Measurements from ENCODE around the gene MSMP. TPM values are rescaled to one million over a fixed set of nuclear protein-coding genes. Genes with fewer than 3 reads are reported as not detected.

Gene MSMP
- total RNA-seq, 1 donor = not detected

GRCh38 chr9:35760651-35761050 is 6.6 kb upstream of the MSMP start:
- TF ChIP-seq, protein P1, sequence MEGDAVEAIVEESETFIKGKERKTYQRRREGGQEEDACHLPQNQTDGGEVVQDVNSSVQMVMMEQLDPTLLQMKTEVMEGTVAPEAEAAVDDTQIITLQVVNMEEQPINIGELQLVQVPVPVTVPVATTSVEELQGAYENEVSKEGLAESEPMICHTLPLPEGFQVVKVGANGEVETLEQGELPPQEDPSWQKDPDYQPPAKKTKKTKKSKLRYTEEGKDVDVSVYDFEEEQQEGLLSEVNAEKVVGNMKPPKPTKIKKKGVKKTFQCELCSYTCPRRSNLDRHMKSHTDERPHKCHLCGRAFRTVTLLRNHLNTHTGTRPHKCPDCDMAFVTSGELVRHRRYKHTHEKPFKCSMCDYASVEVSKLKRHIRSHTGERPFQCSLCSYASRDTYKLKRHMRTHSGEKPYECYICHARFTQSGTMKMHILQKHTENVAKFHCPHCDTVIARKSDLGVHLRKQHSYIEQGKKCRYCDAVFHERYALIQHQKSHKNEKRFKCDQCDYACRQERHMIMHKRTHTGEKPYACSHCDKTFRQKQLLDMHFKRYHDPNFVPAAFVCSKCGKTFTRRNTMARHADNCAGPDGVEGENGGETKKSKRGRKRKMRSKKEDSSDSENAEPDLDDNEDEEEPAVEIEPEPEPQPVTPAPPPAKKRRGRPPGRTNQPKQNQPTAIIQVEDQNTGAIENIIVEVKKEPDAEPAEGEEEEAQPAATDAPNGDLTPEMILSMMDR (IDR thresholded peaks at IDR 0.05; ENCODE audit: insufficient read depth, low read length) = no peak
- no peak overlapping the region for H3K4me3 ChIP-seq (ENCODE audit: low read depth, low read length)
- peak; percentile 66 for DNase-seq (ENCODE audit: low read depth)

DNA sequence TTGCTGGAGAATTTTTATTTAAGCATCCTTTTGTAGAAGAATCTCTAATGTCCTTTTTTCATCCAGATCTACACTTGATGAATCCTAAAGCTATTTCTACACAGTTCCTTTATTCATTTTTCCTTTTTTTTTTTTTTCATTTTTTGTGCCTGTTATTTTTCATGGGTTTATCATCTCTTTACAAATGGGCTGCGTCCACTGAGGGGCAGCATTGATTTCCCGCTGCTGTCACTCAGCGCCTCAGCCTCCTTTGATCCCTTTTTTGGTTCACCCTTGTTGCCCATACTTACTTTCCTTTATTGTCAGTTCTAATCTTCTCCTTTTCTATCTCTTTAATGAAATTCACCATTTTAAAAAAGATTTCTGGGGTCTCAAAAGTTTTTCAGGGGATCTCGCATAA is 5.7 kb upstream of the MSMP start:
- no peak for DNase-seq (ENCODE audit: low read depth)
- TF ChIP-seq, protein P1 (IDR thresholded peaks at IDR 0.05; ENCODE audit: insufficient read depth, low read length) = no peak
- H3K4me3 ChIP-seq (ENCODE audit: low read depth, low read length) = no peak overlapping the region

- TF ChIP-seq, protein P1 (IDR thresholded peaks at IDR 0.05; ENCODE audit: insufficient read depth, low read length) = no peak
- DNase-seq (ENCODE audit: low read depth) = peak; percentile 52
Observed at GRCh38 chr9:35758475-35759050, 4.5 kb upstream of the MSMP start.

GRCh38 chr9:35757892-35758275 is 3.8 kb upstream of the MSMP start:
- TF ChIP-seq, protein P1 (IDR thresholded peaks at IDR 0.05; ENCODE audit: insufficient read depth, low read length) = no peak
- no peak overlapping the region for H3K4me3 ChIP-seq (ENCODE audit: low read depth, low read length)
- DNase-seq (ENCODE audit: low read depth) = no peak

More at GRCh38 chr9:35758475-35759050, 4.5 kb upstream of the MSMP start:
- no peak overlapping the region for H3K4me3 ChIP-seq (ENCODE audit: low read depth, low read length)

DNA sequence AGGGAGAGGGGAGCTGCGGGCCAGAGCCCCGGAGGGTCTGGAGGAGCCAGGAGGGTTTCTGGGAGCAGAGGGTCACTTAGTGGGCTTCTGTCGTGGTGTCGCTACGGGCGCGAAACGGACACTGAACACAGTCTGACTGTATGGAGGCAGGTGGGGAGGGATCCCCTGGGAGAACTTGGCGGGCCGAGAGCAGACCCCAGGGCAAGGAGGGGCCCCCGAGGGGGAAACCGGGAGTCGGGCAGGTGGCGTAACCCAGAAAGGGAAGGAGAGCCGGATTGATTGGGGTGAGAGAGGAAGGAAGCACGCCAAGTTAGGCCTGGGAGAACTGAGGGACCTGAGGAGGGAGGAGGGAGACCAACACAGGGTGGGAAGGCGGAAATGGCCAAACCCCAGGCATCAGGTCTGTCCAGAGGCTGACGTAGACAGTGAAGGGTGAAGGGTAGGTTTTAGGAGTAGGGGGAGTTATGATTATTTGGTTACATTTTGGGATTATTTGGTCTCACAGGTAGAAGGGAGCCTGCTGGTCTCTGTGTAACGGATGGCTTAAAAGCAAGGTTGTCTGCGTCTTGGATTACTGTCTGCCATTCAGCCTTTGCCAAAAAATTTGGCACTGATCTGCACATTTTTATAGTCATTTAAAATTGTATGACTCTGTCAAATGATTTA is 3.3 kb upstream of the MSMP start:
- H3K4me3 ChIP-seq (ENCODE audit: low read depth, low read length) = no peak overlapping the region
- DNase-seq (ENCODE audit: low read depth) = no peak
- TF ChIP-seq, protein P1 (IDR thresholded peaks at IDR 0.05; ENCODE audit: insufficient read depth, low read length) = no peak

- H3K4me3 ChIP-seq (ENCODE audit: low read depth, low read length) = peak overlapping the region; percentile 44
- TF ChIP-seq, protein P1 (IDR thresholded peaks at IDR 0.05; ENCODE audit: insufficient read depth, low read length) = peak; percentile 58
- no peak for DNase-seq (ENCODE audit: low read depth)
Observed at GRCh38 chr9:35756275-35757225, 2.5 kb upstream of the MSMP start.

Measured in fibroblast of the aortic adventitia (primary cell).